ENCODE measurements around the gene PLCB4. TPM values are rescaled to one million over a fixed set of nuclear protein-coding genes. Genes with fewer than 3 reads are reported as not detected.

Gene PLCB4
- total RNA-seq, 4 donors from 2014 or later, result 17.4 to 264 (median 28.1) TPM

- Histone ChIP-seq H3K4me3 (no peak overlapping the region), H3K27ac (no peak overlapping the region), H3K4me1 (no peaks in the 10 kb centered on the region), H3K9me3 (no peaks in the 10 kb centered on the region), H3K36me3 (no peaks in the 10 kb centered on the region), H3K27me3 (no peaks in the 10 kb centered on the region)
- DNase-seq, result no peak
- intact Hi-C loops (cut with DNase I; ENCODE audit: low total_unique reads), result no loop called here
- no peak for TF ChIP-seq POLR2A (IDR thresholded peaks at IDR 0.05)
- TF ChIP-seq CTCF (IDR thresholded peaks at IDR 0.05), result no peak
Measured at GRCh38 chr20:9496155-9496554, 427.3 kb downstream of the PLCB4 start.

- Histone ChIP-seq H3K27ac (no peak overlapping the region), H3K9me3 (no peaks in the 10 kb centered on the region), H3K27me3 (no peaks in the 10 kb centered on the region), H3K4me3 (no peak overlapping the region), H3K36me3 (no peaks in the 10 kb centered on the region), H3K4me1 (no peaks in the 10 kb centered on the region)
- DNase-seq, result no peak
- TF ChIP-seq POLR2A (IDR thresholded peaks at IDR 0.05) (no peak), CTCF (IDR thresholded peaks at IDR 0.05) (no peak)
- intact Hi-C loops (cut with DNase I; ENCODE audit: low total_unique reads), result no loop called here
Measured at GRCh38 chr20:9498322-9498721, 429.4 kb downstream of the PLCB4 start.

DNA sequence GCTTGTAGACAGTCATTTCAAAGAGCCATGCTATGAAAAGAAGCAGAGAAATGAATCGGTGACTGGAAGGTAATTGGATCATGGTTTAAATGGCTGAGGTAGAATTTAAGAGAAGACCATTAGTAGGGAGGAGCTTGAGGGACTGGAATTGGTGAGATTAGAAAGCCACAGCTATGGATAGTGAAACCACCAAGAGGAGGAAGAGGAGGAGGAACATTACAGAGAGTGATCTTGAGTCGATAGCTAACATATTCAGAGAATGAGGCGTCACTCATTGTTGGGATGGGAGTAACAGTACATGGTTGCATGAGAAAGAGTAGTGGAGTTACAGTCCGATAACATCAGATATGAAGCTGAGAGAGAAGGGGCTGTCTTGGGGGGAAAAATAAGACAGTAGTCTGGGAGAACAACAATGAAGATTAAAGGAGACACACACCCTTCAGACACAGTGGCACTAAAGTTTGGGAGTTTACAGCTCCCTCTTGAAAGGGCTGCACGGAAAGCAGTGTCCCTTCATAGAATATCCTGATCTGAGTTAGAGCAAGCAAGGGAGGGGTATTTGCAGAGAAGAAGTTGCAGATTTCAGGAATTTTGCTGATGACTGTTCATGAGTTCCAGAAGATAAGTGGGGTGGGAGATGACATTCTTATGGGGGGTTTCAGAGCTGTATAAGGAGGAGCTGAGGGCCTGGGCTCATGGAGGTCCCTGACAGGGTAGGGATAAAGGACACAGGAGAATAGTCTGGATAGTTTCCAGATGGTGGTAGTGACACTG, 430.4 kb downstream of the PLCB4 start:
- no peak for DNase-seq
- no peaks in the 10 kb centered on the region for H3K36me3 ChIP-seq
- H3K4me3 ChIP-seq, result no peak overlapping the region
- intact Hi-C loops (cut with DNase I; ENCODE audit: low total_unique reads), result no loop called here
- no peaks in the 10 kb centered on the region for H3K9me3 ChIP-seq
- no peak overlapping the region for H3K27ac ChIP-seq
- no peaks in the 10 kb centered on the region for H3K27me3 ChIP-seq
- TF ChIP-seq CTCF (IDR thresholded peaks at IDR 0.05) (no peak), POLR2A (IDR thresholded peaks at IDR 0.05) (no peak)
- no peaks in the 10 kb centered on the region for H3K4me1 ChIP-seq

DNA sequence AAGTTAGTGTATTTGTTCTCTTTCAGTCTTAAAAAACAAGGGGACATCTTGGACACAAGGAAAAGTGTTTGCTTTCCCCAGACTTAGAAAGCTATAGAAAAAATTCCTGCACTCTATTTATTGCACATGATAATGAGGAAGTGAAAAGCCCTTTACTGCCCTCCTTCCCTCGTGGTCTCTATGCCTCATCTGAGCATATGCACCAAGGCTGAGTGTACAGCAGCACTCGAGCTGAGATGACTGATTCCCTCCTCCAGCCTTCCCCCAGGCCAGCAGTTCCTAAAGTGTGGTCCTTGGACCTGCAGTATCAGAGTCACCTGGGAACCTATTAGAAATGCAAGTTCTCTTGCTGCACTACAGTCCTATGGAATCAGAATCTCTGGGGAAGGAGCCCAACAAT, 431.2 kb downstream of the PLCB4 start:
- H3K4me3 ChIP-seq, result no peak overlapping the region
- intact Hi-C loops (cut with DNase I; ENCODE audit: low total_unique reads), result no loop called here
- TF ChIP-seq POLR2A (IDR thresholded peaks at IDR 0.05) (no peak), CTCF (IDR thresholded peaks at IDR 0.05) (no peak)
- no peaks in the 10 kb centered on the region for H3K9me3 ChIP-seq
- no peaks in the 10 kb centered on the region for H3K4me1 ChIP-seq
- no peaks in the 10 kb centered on the region for H3K36me3 ChIP-seq
- no peak for DNase-seq
- no peak overlapping the region for H3K27ac ChIP-seq
- no peaks in the 10 kb centered on the region for H3K27me3 ChIP-seq

DNA sequence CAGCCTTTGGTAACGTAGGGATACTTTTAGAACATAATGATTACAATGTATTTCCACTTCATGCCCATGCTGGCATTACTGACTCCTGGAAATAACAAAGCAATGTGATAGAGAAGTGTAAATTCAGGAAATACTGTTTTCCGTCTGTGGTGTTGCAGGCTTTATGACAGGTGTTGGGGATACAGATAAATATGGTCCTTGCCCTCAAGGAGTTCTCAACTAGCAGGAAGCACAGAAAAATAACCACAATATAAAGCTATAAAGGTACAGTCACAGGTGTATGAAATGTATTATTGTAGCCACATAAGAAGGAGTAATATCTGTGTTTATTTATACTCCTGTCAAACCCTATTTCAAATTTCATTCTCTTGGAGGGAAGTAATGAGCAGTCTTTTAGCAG, 432.6 kb downstream of the PLCB4 start:
- no peak for DNase-seq
- no peaks in the 10 kb centered on the region for H3K36me3 ChIP-seq
- no peaks in the 10 kb centered on the region for H3K9me3 ChIP-seq
- no peak overlapping the region for H3K27ac ChIP-seq
- TF ChIP-seq CTCF (IDR thresholded peaks at IDR 0.05) (no peak), POLR2A (IDR thresholded peaks at IDR 0.05) (no peak)
- H3K27me3 ChIP-seq, result no peaks in the 10 kb centered on the region
- no peak overlapping the region for H3K4me3 ChIP-seq
- intact Hi-C loops (cut with DNase I; ENCODE audit: low total_unique reads), result no loop called here
- H3K4me1 ChIP-seq, result no peaks in the 10 kb centered on the region
